ENCODE measurements around the gene RBM43. TPM values are rescaled to one million over a fixed set of nuclear protein-coding genes. Genes with fewer than 3 reads are reported as not detected.

RBM43 gene
- total RNA-seq, 1 experiment from 2014 or later: 4.0 TPM

DNA sequence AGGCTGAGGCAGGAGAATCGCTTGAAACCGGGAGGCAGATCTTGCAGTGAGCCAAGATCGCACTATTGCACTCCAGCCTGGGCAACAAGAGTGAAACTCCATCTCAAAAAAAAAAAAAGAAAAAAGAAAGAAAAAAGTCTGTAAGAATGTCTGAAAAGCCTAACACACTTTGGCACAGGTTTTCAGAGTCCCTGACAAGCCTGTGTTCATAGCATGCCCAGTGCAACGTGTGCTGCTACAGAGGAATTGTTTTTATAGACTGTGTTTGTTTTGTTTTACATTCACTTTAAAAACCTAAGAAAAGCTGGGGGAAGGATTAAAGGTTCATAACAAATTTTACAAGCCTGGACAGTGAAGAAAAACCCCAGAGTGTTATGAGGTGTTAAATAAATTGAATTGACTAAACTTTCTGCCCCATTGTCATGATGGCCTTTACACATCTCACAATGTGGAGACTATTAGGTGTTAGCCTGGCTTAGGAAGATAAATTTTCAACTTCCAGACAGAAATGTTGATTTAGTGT, 55.2 kb downstream of the RBM43 start:
- ChIA-PET POLR2A (ENCODE audit: low non-redundant PET) (no interaction called here), CTCF (no interaction called here)
- no peaks in the 10 kb centered on the region for H3K36me3 ChIP-seq (ENCODE audit: insufficient read depth, low read length, poor library complexity, severe bottlenecking)
- no peak overlapping the region for H3K4me3 ChIP-seq (ENCODE audit: low read depth, low read length, poor library complexity, severe bottlenecking)
- no peaks in the 10 kb centered on the region for H3K9me3 ChIP-seq (ENCODE audit: low read depth, low read length, poor library complexity, severe bottlenecking)
- TF ChIP-seq EZH2 (IDR thresholded peaks at IDR 0.05; ENCODE audit: borderline replicate concordance, low read depth, low read length, poor library complexity, severe bottlenecking): no peak
- TF ChIP-seq, protein P1, sequence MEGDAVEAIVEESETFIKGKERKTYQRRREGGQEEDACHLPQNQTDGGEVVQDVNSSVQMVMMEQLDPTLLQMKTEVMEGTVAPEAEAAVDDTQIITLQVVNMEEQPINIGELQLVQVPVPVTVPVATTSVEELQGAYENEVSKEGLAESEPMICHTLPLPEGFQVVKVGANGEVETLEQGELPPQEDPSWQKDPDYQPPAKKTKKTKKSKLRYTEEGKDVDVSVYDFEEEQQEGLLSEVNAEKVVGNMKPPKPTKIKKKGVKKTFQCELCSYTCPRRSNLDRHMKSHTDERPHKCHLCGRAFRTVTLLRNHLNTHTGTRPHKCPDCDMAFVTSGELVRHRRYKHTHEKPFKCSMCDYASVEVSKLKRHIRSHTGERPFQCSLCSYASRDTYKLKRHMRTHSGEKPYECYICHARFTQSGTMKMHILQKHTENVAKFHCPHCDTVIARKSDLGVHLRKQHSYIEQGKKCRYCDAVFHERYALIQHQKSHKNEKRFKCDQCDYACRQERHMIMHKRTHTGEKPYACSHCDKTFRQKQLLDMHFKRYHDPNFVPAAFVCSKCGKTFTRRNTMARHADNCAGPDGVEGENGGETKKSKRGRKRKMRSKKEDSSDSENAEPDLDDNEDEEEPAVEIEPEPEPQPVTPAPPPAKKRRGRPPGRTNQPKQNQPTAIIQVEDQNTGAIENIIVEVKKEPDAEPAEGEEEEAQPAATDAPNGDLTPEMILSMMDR (conservative IDR thresholded peaks at IDR 0.05; ENCODE audit: low read depth, low read length): no peak
- no peak overlapping the region for H3K27ac ChIP-seq (ENCODE audit: low read depth, low read length, poor library complexity, severe bottlenecking)
- H3K4me1 ChIP-seq (ENCODE audit: insufficient read depth, low read length, poor library complexity, severe bottlenecking): peaks cover 1% of the 10 kb centered on the region
- intact Hi-C loops (cut with micrococcal nuclease; ENCODE audit: unreplicated experiment): no loop called here
- no TSS peak for BruUV-seq (replicated peaks)
- no peaks in the 10 kb centered on the region for H3K27me3 ChIP-seq (replicated peaks; ENCODE audit: insufficient read depth, low read depth, low read length, poor library complexity)
- no peak for DNase-seq (ENCODE audit: low spot score)

DNA sequence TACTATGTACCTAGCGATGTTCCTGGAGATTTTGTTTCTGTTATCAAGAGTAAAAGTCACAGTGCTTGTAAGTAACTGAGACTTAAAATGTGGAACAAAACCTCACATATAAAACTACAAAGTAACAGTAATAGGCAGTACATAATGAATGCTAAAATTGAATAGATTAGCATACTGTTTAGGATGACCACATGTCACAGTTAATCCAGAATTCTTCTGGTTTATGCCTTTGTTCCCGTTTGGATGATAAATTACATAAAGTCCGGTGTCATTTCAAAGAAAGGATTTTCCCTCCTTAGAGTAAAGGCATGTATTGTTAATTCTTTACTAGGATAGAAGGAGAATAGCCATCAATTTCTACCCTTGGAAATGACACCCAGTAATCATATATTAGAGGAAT, 56.1 kb downstream of the RBM43 start:
- CTCF ChIA-PET: no interaction called here
- no peaks in the 10 kb centered on the region for H3K9me3 ChIP-seq (ENCODE audit: low read depth, low read length, poor library complexity, severe bottlenecking)
- no TSS peak for BruUV-seq (replicated peaks)
- H3K36me3 ChIP-seq (ENCODE audit: insufficient read depth, low read length, poor library complexity, severe bottlenecking): no peaks in the 10 kb centered on the region
- POLR2A ChIA-PET (ENCODE audit: low non-redundant PET): no interaction called here
- intact Hi-C loops (cut with micrococcal nuclease; ENCODE audit: unreplicated experiment): no loop called here
- no peaks in the 10 kb centered on the region for H3K27me3 ChIP-seq (replicated peaks; ENCODE audit: insufficient read depth, low read depth, low read length, poor library complexity)
- no peak overlapping the region for H3K27ac ChIP-seq (ENCODE audit: low read depth, low read length, poor library complexity, severe bottlenecking)
- no peak for TF ChIP-seq EZH2 (IDR thresholded peaks at IDR 0.05; ENCODE audit: borderline replicate concordance, low read depth, low read length, poor library complexity, severe bottlenecking)
- TF ChIP-seq, protein P1 (conservative IDR thresholded peaks at IDR 0.05; ENCODE audit: low read depth, low read length): no peak
- DNase-seq (ENCODE audit: low spot score): no peak
- no peak overlapping the region for H3K4me3 ChIP-seq (ENCODE audit: low read depth, low read length, poor library complexity, severe bottlenecking)
- H3K4me1 ChIP-seq (ENCODE audit: insufficient read depth, low read length, poor library complexity, severe bottlenecking): peaks cover 7% of the 10 kb centered on the region

DNA sequence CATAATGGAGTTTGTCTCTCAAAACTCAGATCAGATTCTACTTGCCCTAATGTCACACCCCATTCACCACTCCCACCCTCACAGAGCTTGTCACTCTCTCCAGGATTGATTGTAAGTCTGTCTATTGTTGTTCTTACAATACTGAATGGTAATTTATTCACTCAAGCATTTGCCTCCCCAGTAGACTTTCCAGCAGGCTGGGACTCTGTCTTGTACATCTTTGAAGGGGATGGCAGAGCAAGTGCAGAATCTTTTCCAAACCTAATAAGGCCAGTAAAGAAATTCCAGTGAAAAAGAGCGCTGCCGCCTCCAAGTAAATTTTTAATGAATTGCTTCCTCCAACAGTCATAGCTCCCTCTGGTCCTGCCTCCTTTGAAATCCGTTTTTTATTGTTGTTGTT, 56.9 kb downstream of the RBM43 start:
- intact Hi-C loops (cut with micrococcal nuclease; ENCODE audit: unreplicated experiment): no loop called here
- H3K4me3 ChIP-seq (ENCODE audit: low read depth, low read length, poor library complexity, severe bottlenecking): no peak overlapping the region
- DNase-seq (ENCODE audit: low spot score): no peak
- TF ChIP-seq, protein P1 (conservative IDR thresholded peaks at IDR 0.05; ENCODE audit: low read depth, low read length): no peak
- no peak for TF ChIP-seq EZH2 (IDR thresholded peaks at IDR 0.05; ENCODE audit: borderline replicate concordance, low read depth, low read length, poor library complexity, severe bottlenecking)
- H3K36me3 ChIP-seq (ENCODE audit: insufficient read depth, low read length, poor library complexity, severe bottlenecking): no peaks in the 10 kb centered on the region
- no peaks in the 10 kb centered on the region for H3K9me3 ChIP-seq (ENCODE audit: low read depth, low read length, poor library complexity, severe bottlenecking)
- no peak overlapping the region for H3K27ac ChIP-seq (ENCODE audit: low read depth, low read length, poor library complexity, severe bottlenecking)
- CTCF ChIA-PET: interaction anchor here (0.5 kb wide), 1 partner anchor 131 kb away, joined by 11 read pairs; no protein-coding TSS in a partner anchor
- POLR2A ChIA-PET (ENCODE audit: low non-redundant PET): no interaction called here
- BruUV-seq (replicated peaks): no TSS peak
- H3K4me1 ChIP-seq (ENCODE audit: insufficient read depth, low read length, poor library complexity, severe bottlenecking): peaks cover 13% of the 10 kb centered on the region
- no peaks in the 10 kb centered on the region for H3K27me3 ChIP-seq (replicated peaks; ENCODE audit: insufficient read depth, low read depth, low read length, poor library complexity)

Data from A673 (cell line).